OCI-LY1 (cell line): ENCODE results near the gene C16orf86.

Source experiments
- H2AFZ ChIP-seq: fragments of 200-600 bp; sonication (generic), shearing (Covaris generic); 2 replicates; pipeline ENCODE4 v1.6.0; 2014; ENCODE audit warnings: antibody characterized with exemption, mild to moderate bottlenecking, low read length
- H3F3A ChIP-seq: fragments of 200-600 bp; sonication (generic), shearing (Covaris generic); 2 replicates; pipeline ENCODE4 v1.6.0; 2014; ENCODE audit warnings: mild to moderate bottlenecking, antibody characterized with exemption, low read length, moderate library complexity; ENCODE audit not compliant: insufficient read depth
- H3K27ac ChIP-seq: fragments of 200-600 bp; sonication (generic); 2 replicates; pipeline ENCODE4 v1.5.1; 2014; ENCODE audit warnings: low read length, mixed run types, mild to moderate bottlenecking, low read depth; ENCODE audit not compliant: poor library complexity, severe bottlenecking
- H3K27me3 ChIP-seq: fragments of 200-600 bp; sonication (generic); 2 replicates; pipeline ENCODE4 v1.6.0; 2014; ENCODE audit warnings: antibody characterized with exemption, mild to moderate bottlenecking, low read length, moderate library complexity; ENCODE audit not compliant: insufficient read depth
- H3K36me3 ChIP-seq: fragments of 200-600 bp; sonication (generic); 2 replicates; pipeline ENCODE4 v1.6.1; 2014; ENCODE audit warnings: mild to moderate bottlenecking, antibody characterized with exemption, low read length, moderate library complexity, mixed read lengths; ENCODE audit not compliant: insufficient read depth
- H3K4me1 ChIP-seq: fragments of 200-600 bp; sonication (generic); 2 replicates; pipeline ENCODE4 v1.5.1; 2014; ENCODE audit warnings: mild to moderate bottlenecking, low read length, moderate library complexity; ENCODE audit not compliant: insufficient read depth, severe bottlenecking
- H3K4me2 ChIP-seq: fragments of 200-600 bp; sonication (generic), shearing (Covaris generic); 2 replicates; pipeline ENCODE4 v1.6.1; 2014; ENCODE audit warnings: low read length
- H3K4me3 ChIP-seq: fragments of 200-600 bp; sonication (generic); 2 replicates; pipeline ENCODE4 v1.5.1; 2014; ENCODE audit warnings: low read length, low read depth, mild to moderate bottlenecking, mixed read lengths; ENCODE audit not compliant: poor library complexity, severe bottlenecking
- H3K79me2 ChIP-seq: fragments of 200-600 bp; shearing (Covaris generic); 2 replicates; pipeline ENCODE4 v1.6.1; 2016; ENCODE audit warnings: mixed run types, low read length, mixed read lengths; ENCODE audit not compliant: insufficient read depth
- H3K9ac ChIP-seq: fragments of 200-600 bp; sonication (generic), shearing (Covaris generic); 2 replicates; pipeline ENCODE4 v1.6.1; 2014; ENCODE audit warnings: mild to moderate bottlenecking, low read length, mixed read lengths
- H3K9me2 ChIP-seq: fragments of 200-600 bp; sonication (generic), shearing (Covaris generic); 2 replicates; pipeline ENCODE4 v1.6.1; 2014; ENCODE audit warnings: low read depth, mild to moderate bottlenecking, low read length, mixed read lengths
- H3K9me3 ChIP-seq: fragments of 200-600 bp; shearing (Covaris generic); 2 replicates; pipeline ENCODE4 v1.6.1; 2014; ENCODE audit warnings: low read length, mixed read lengths
- H4K20me1 ChIP-seq: fragments of 200-600 bp; sonication (generic), shearing (Covaris generic); 2 replicates; pipeline ENCODE4 v1.6.0; 2016; ENCODE audit warnings: mild to moderate bottlenecking, low read length; ENCODE audit not compliant: insufficient read depth
- EZH2 ChIP-seq: fragments of 200-600 bp; sonication (generic), shearing (Covaris generic); IDR thresholded peaks from 2 replicates; pipeline ENCODE4 v1.8.0; 2017; ENCODE audit warnings: borderline replicate concordance, mixed run types, mild to moderate bottlenecking, antibody characterized with exemption, low read length, moderate library complexity, mixed read lengths
- TF ChIP-seq, protein P1 (sequence below): fragments of 200-600 bp; sonication (generic), shearing (Covaris generic); IDR thresholded peaks from 2 replicates; pipeline ENCODE4 v1.5.1; 2017; ENCODE audit warnings: mild to moderate bottlenecking, antibody characterized with exemption, low read length, moderate library complexity, mixed read lengths

The C16orf86 gene

DNA sequence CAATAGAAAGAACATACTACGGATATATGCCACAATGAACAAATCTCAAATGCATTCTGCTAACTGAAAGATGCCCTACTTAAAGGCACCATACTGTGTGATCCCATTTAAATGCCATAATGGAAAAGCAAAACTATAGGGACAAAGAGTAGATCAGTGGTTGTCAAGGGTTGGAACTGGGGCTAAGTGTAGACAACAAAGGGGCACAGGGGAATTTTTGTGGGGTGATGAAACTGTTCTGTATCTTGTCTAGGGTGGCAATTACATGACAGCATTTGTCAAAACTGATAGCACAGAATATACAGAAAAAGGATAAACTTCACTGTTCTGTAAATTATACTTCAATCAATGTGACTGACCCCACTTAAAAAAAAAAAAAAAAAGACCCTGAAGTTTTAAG is 34.8 kb downstream of the C16orf86 start:
- H4K20me1 ChIP-seq = no peaks in the 10 kb centered on the region
- H3K4me3 ChIP-seq = no peak overlapping the region
- H3K4me1 ChIP-seq = peaks cover 9% of the 10 kb centered on the region
- no peaks in the 10 kb centered on the region for H3K9me3 ChIP-seq
- H3F3A ChIP-seq = no peaks in the 10 kb centered on the region
- peaks cover 20% of the 10 kb centered on the region for H3K79me2 ChIP-seq
- H3K9ac ChIP-seq = no peak overlapping the region
- TF ChIP-seq EZH2 = no peak
- TF ChIP-seq, protein P1, sequence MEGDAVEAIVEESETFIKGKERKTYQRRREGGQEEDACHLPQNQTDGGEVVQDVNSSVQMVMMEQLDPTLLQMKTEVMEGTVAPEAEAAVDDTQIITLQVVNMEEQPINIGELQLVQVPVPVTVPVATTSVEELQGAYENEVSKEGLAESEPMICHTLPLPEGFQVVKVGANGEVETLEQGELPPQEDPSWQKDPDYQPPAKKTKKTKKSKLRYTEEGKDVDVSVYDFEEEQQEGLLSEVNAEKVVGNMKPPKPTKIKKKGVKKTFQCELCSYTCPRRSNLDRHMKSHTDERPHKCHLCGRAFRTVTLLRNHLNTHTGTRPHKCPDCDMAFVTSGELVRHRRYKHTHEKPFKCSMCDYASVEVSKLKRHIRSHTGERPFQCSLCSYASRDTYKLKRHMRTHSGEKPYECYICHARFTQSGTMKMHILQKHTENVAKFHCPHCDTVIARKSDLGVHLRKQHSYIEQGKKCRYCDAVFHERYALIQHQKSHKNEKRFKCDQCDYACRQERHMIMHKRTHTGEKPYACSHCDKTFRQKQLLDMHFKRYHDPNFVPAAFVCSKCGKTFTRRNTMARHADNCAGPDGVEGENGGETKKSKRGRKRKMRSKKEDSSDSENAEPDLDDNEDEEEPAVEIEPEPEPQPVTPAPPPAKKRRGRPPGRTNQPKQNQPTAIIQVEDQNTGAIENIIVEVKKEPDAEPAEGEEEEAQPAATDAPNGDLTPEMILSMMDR = no peak
- H2AFZ ChIP-seq = no peak overlapping the region
- peaks cover 22% of the 10 kb centered on the region for H3K36me3 ChIP-seq
- no peaks in the 10 kb centered on the region for H3K27me3 ChIP-seq
- no peak overlapping the region for H3K4me2 ChIP-seq
- H3K9me2 ChIP-seq = no peaks in the 10 kb centered on the region
- no peak overlapping the region for H3K27ac ChIP-seq

DNA sequence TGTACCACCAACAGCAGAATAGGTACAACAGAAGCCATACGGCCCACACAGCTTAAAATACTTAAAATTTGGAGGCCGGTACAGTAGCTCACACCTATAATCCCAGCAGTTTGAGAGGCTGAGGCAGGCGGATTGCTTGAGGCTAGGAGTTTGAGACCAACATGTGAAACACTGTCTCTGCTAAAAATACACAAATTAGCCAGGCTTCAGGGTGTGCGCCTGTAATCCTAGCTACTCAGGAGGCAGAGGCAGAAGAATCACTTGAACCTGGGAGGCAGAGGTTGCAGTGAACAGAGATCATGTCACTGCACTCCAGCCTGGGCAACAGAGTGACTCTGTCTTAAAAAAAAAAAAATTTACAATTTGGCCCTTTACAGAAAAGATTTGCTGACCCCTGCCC is 35.5 kb downstream of the C16orf86 start:
- Histone ChIP-seq H3K27me3 (no peaks in the 10 kb centered on the region), H3K4me3 (no peak overlapping the region), H3F3A (no peaks in the 10 kb centered on the region), H3K9me3 (no peaks in the 10 kb centered on the region), H3K9ac (no peak overlapping the region), H3K27ac (no peak overlapping the region), H2AFZ (no peak overlapping the region), H3K36me3 (peaks cover 22% of the 10 kb centered on the region), H3K4me2 (no peak overlapping the region), H4K20me1 (no peaks in the 10 kb centered on the region), H3K9me2 (no peaks in the 10 kb centered on the region), H3K79me2 (peaks cover 23% of the 10 kb centered on the region), H3K4me1 (peaks cover 9% of the 10 kb centered on the region)
- TF ChIP-seq, protein P1 = no peak
- no peak for TF ChIP-seq EZH2

DNA sequence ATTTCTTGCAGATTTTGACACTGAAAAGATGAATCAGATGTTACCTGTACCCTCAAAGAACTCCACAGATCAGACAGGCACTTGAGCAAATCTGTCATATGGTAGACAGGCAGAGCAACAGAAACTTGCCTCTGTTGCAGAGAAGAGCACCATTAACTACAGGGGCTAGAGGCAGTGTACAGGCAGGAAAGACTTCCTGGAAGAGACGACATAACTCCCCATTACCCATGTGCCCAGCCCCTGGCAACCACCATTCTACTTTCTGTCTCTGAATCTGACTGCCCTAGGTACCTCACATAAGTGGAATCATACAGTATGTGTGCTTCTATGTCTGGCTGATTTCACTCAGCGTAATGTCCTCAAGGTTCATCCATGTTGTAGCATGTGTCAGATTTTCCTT is 37.0 kb downstream of the C16orf86 start:
- H3K36me3 ChIP-seq = peaks cover 11% of the 10 kb centered on the region
- no peak overlapping the region for H3K4me2 ChIP-seq
- H3K27me3 ChIP-seq = no peaks in the 10 kb centered on the region
- no peak overlapping the region for H2AFZ ChIP-seq
- H3K79me2 ChIP-seq = peaks cover 38% of the 10 kb centered on the region
- H3K4me1 ChIP-seq = peaks cover 9% of the 10 kb centered on the region
- H3K9ac ChIP-seq = no peak overlapping the region; the same call in 1 of the 2 replicates
- no peaks in the 10 kb centered on the region for H3K9me3 ChIP-seq
- no peaks in the 10 kb centered on the region for H3K9me2 ChIP-seq
- H3F3A ChIP-seq = no peaks in the 10 kb centered on the region
- no peaks in the 10 kb centered on the region for H4K20me1 ChIP-seq
- H3K27ac ChIP-seq = no peak overlapping the region
- TF ChIP-seq, protein P1 = no peak
- no peak for TF ChIP-seq EZH2
- no peak overlapping the region for H3K4me3 ChIP-seq
